ENCODE results near the gene EXOC3L1.
A peak's percentile ranks its signal among the peaks of the same experiment; 100 is the strongest.

EXOC3L1 gene

GRCh38 chr16:67157892-67158635 lies 31.9 kb downstream of the EXOC3L1 start:
- in situ Hi-C loops (cut with HindIII; ENCODE audit: low pct_ligation_motif_present, low sequenced_read_pairs), result no loop called here
- H3K27ac ChIP-seq, result no peak overlapping the region
- no peak overlapping the region for H3K4me3 ChIP-seq (ENCODE audit: low read depth, low read length)
- H3K36me3 ChIP-seq (replicated peaks), result no peaks in the 10 kb centered on the region
- H3K27me3 ChIP-seq (replicated peaks), result peaks cover 15% of the 10 kb centered on the region
- no peak for DNase-seq
- TF ChIP-seq, protein P1, sequence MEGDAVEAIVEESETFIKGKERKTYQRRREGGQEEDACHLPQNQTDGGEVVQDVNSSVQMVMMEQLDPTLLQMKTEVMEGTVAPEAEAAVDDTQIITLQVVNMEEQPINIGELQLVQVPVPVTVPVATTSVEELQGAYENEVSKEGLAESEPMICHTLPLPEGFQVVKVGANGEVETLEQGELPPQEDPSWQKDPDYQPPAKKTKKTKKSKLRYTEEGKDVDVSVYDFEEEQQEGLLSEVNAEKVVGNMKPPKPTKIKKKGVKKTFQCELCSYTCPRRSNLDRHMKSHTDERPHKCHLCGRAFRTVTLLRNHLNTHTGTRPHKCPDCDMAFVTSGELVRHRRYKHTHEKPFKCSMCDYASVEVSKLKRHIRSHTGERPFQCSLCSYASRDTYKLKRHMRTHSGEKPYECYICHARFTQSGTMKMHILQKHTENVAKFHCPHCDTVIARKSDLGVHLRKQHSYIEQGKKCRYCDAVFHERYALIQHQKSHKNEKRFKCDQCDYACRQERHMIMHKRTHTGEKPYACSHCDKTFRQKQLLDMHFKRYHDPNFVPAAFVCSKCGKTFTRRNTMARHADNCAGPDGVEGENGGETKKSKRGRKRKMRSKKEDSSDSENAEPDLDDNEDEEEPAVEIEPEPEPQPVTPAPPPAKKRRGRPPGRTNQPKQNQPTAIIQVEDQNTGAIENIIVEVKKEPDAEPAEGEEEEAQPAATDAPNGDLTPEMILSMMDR (IDR thresholded peaks at IDR 0.05; ENCODE audit: low read depth, low read length, missing control alignments), result no peak

GRCh38 chr16:67157106-67157748 lies 32.7 kb downstream of the EXOC3L1 start:
- Histone ChIP-seq H3K36me3 (replicated peaks) (no peaks in the 10 kb centered on the region), H3K27me3 (replicated peaks) (peaks cover 10% of the 10 kb centered on the region), H3K27ac (no peak overlapping the region), H3K4me3 (ENCODE audit: low read depth, low read length) (no peak overlapping the region)
- no peak for DNase-seq
- TF ChIP-seq, protein P1 (IDR thresholded peaks at IDR 0.05; ENCODE audit: low read depth, low read length, missing control alignments), result no peak
- in situ Hi-C loops (cut with HindIII; ENCODE audit: low pct_ligation_motif_present, low sequenced_read_pairs), result no loop called here

DNA sequence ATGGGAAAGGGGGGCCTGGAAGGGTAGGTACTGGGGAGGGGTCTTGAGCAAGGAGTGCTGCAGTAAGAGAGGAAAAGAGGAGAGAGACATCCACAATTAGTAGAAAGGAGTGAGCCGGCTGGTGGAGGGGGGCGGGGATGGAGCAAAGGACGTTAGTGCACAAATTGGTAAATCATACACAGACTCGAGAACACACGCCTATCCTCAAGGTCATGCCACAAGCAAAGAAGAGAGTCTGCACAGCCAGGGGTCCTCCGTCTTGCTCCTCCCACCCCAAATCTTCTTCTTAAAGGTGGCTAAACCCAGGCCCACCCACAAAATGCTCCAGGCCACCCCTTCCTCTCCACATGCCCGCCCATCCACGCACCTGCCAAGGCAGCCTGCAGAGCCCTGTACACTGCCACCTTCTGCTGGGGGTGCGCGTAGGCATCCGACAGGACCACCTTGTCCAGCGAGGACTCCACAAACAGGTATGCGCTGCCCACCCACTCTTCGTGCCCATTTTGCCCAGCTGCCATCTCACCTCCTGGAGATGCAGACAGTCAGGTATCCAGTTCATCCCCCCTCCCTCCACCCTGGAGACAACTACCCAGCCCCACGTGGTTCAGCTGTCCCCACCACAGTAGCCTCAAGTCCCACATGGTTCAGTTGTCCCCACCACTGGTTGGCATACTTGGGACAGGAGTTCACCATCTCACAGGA lies 33.6 kb downstream of the EXOC3L1 start:
- TF ChIP-seq, protein P1 (IDR thresholded peaks at IDR 0.05; ENCODE audit: low read depth, low read length, missing control alignments), result no peak
- in situ Hi-C loops (cut with HindIII; ENCODE audit: low pct_ligation_motif_present, low sequenced_read_pairs), result no loop called here
- no peak for DNase-seq
- no peak overlapping the region for H3K27ac ChIP-seq
- H3K4me3 ChIP-seq (ENCODE audit: low read depth, low read length), result no peak overlapping the region
- H3K36me3 ChIP-seq (replicated peaks), result no peaks in the 10 kb centered on the region
- H3K27me3 ChIP-seq (replicated peaks), result peaks cover 6% of the 10 kb centered on the region

DNA sequence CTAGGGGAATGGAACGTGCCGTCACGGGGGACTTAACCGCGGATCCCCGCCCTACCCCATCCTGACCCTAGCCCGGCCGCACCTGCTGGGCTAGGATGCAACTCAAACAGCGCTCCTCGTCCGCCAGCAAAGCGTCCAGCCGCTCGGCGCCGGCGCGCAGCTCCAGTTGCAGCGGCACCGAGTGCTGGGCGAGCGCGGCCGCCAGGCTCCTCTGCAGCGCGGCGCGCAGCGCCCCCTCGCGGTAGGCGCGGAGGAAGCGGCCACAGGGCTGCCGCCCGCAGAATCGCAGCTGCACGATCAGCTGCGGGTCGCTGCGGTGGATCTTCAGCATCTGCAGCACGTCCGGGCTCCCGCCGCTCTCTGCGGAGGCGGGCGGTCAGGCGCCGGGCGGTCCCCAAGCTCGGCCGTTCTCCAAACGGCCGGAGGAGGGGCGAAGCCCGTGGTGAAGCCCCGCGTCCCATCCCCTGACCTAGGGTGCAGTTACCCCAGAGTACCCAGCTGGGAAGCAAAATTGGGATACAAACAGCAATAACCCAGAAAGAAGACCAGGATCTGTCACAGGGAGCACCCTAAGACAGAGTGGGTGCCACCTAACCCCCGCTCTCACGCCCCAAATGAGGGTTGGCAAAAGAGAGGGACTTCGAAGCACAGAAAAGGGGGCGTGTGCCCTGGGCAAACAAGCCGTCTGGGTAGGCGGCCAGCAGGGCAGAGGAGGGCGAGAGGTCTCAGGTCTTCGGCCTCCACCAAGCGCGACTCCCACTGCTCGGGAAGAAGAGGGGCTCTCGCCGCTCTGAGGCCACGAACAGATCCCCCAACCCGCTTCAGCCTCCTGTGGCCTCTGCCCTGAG lies 34.4 kb downstream of the EXOC3L1 start:
- peak; percentile 33 for DNase-seq
- Histone ChIP-seq H3K4me3 (ENCODE audit: low read depth, low read length) (peak overlapping the region; percentile 5), H3K27me3 (replicated peaks) (peaks cover 6% of the 10 kb centered on the region), H3K36me3 (replicated peaks) (no peaks in the 10 kb centered on the region), H3K27ac (no peak overlapping the region)
- in situ Hi-C loops (cut with HindIII; ENCODE audit: low pct_ligation_motif_present, low sequenced_read_pairs), result no loop called here
- TF ChIP-seq, protein P1 (IDR thresholded peaks at IDR 0.05; ENCODE audit: low read depth, low read length, missing control alignments), result peak; percentile 62

GRCh38 chr16:67154578-67155294 lies 35.2 kb downstream of the EXOC3L1 start:
- H3K27me3 ChIP-seq (replicated peaks), result peaks cover 6% of the 10 kb centered on the region
- no peak for DNase-seq
- H3K4me3 ChIP-seq (ENCODE audit: low read depth, low read length), result peak overlapping the region; percentile 5
- no peaks in the 10 kb centered on the region for H3K36me3 ChIP-seq (replicated peaks)
- in situ Hi-C loops (cut with HindIII; ENCODE audit: low pct_ligation_motif_present, low sequenced_read_pairs), result no loop called here
- TF ChIP-seq, protein P1 (IDR thresholded peaks at IDR 0.05; ENCODE audit: low read depth, low read length, missing control alignments), result no peak
- H3K27ac ChIP-seq, result no peak overlapping the region

Measured in brain microvascular endothelial cell (primary cell).